Sigmoid colon (tissue), 4 donors: ENCODE results near the gene PDE6B.

Experiments used
- CTCF ChIP-seq, 4 experiments: fragments of 450-650 bp in 3 of 4; fragments of 200-600 bp in 1 of 4; IDR thresholded peaks; one replicate each; pipeline ENCODE4 v1.5.1; 2016 to 2019; ENCODE audit warnings: antibody characterized with exemption in 4 of 4, mild to moderate bottlenecking in 3 of 4, moderate library complexity in 2 of 4
- POLR2AphosphoS5 ChIP-seq, 4 donors: sonication (generic); formaldehyde crosslinking; IDR thresholded peaks; one replicate each; pipeline ENCODE4 v1.6.1; 2017; ENCODE audit warnings: antibody characterized with exemption in 4 of 4

GRCh38 chr4:682490-683172 is 57.3 kb downstream of the PDE6B start:
- no peak for TF ChIP-seq CTCF (IDR thresholded peaks at IDR 0.05)
- no peak for TF ChIP-seq POLR2AphosphoS5 (IDR thresholded peaks at IDR 0.05)
